H1 (cell line): ENCODE data around the gene TMEM236.

Experiments used
- CHD7 ChIP-seq: fragments of 300-600 bp; sonication (generic); IDR thresholded peaks from 2 replicates; pipeline ENCODE4 v1.7.1; 2012; ENCODE audit warnings: low read length, moderate library complexity, mild to moderate bottlenecking, inconsistent platforms; ENCODE audit not compliant: insufficient replicate concordance
- CTCF ChIP-seq, 3 experiments: IDR thresholded peaks; 1 replicate in 2 of 3; 2 replicates in 1 of 3; pipeline versions ENCODE4 v1.5.1 to v1.6.1; 2011; ENCODE audit warnings: low read length in 3 of 3, mild to moderate bottlenecking in 3 of 3, inconsistent platforms in 2 of 3, low read depth in 1 of 3, moderate library complexity in 1 of 3; ENCODE audit not compliant: insufficient read depth in 1 of 3; ENCODE audit errors: control extremely low read depth in 1 of 3
- EZH2 ChIP-seq: fragments of 200-600 bp; sonication (generic); IDR thresholded peaks from 2 replicates; pipeline ENCODE4 v1.7.1; 2012; ENCODE audit warnings: low read depth, mild to moderate bottlenecking, moderate library complexity, low read length, inconsistent platforms; ENCODE audit not compliant: severe bottlenecking
- GABPA ChIP-seq: IDR thresholded peaks from 2 replicates; pipeline ENCODE4 v1.6.1; 2011; ENCODE audit warnings: mild to moderate bottlenecking, low read length, moderate library complexity, borderline replicate concordance; ENCODE audit not compliant: insufficient read depth
- SIRT6 ChIP-seq: IDR thresholded peaks from one replicate; pipeline ENCODE4 v1.7.1; 2012; ENCODE audit warnings: low read length, inconsistent platforms

GRCh38 chr10:17785276-17785930, 33.4 kb downstream of the TMEM236 start:
- TF ChIP-seq GABPA = no peak
- TF ChIP-seq CHD7 = no peak
- no peak for TF ChIP-seq EZH2
- no peak for TF ChIP-seq CTCF (IDR thresholded peaks at IDR 0.05; ENCODE audit: control extremely low read depth in 1 of 3, insufficient read depth in 1 of 3, low read depth in 1 of 3, low read length in 3 of 3)
- TF ChIP-seq SIRT6 = no peak
